Central memory CD8-positive, alpha-beta T cell (primary cell): ENCODE measurements around the gene MSL2.
"Not testable (repeated sequence)": the region's sequence is repeated elsewhere in the genome, so short reads cannot be mapped to it uniquely, and the experiment has no call there.

Experiments
- ATAC-seq: fragments of 150-1000 bp; cut with Tn5 transposase; replicated peaks from 2 replicates; pipeline ENCODE4 v1.10.0; 2022; ENCODE audit warnings: mild to moderate bottlenecking, moderate FRiP score, moderate number of reproducible peaks; ENCODE audit not compliant: poor library complexity, severe bottlenecking; ENCODE audit errors: extremely low read depth
- DNase-seq, 2 donors: peaks; one replicate each; pipeline ENCODE4 v3.0.0; 2021; ENCODE audit warnings: low spot score in 2 of 2
- H3K27ac Mint-ChIP-seq: one replicate; pipeline ENCODE4 v1.8.0; 2022; ENCODE audit warnings: low read depth, mild to moderate bottlenecking, moderate library complexity, mixed read lengths
- H3K27me3 Mint-ChIP-seq: one replicate; pipeline ENCODE4 v1.8.0; 2022; ENCODE audit warnings: mixed read lengths
- H3K36me3 Mint-ChIP-seq: one replicate; pipeline ENCODE4 v1.8.0; 2022; ENCODE audit warnings: mild to moderate bottlenecking, moderate library complexity, mixed read lengths; ENCODE audit not compliant: insufficient read depth
- H3K4me1 Mint-ChIP-seq: one replicate; pipeline ENCODE4 v1.8.0; 2022; ENCODE audit warnings: mixed read lengths
- H3K4me3 Mint-ChIP-seq: one replicate; pipeline ENCODE4 v1.8.0; 2022; ENCODE audit warnings: mild to moderate bottlenecking, moderate library complexity, mixed read lengths
- H3K9me3 Mint-ChIP-seq: one replicate; pipeline ENCODE4 v1.8.0; 2022; ENCODE audit warnings: mixed read lengths

The MSL2 gene

GRCh38 chr3:136186846-136187245, 9.3 kb downstream of the MSL2 start:
- peak overlapping the region; percentile 95 for H3K4me3 Mint-ChIP-seq
- H3K27ac Mint-ChIP-seq = no peak overlapping the region
- peaks cover 89% of the 10 kb centered on the region for H3K4me1 Mint-ChIP-seq
- H3K27me3 Mint-ChIP-seq = no peaks in the 10 kb centered on the region
- H3K9me3 Mint-ChIP-seq = no peaks in the 10 kb centered on the region
- peaks cover 19% of the 10 kb centered on the region for H3K36me3 Mint-ChIP-seq
- ATAC-seq (no peak), DNase-seq (no peak)

- peaks cover 22% of the 10 kb centered on the region for H3K36me3 Mint-ChIP-seq
- peaks cover 84% of the 10 kb centered on the region for H3K4me1 Mint-ChIP-seq
- no peaks in the 10 kb centered on the region for H3K27me3 Mint-ChIP-seq
- peak; percentile 63 for ATAC-seq
- no peak for DNase-seq
- no peak overlapping the region for H3K27ac Mint-ChIP-seq
- no peaks in the 10 kb centered on the region for H3K9me3 Mint-ChIP-seq
- peak overlapping the region; percentile 95 for H3K4me3 Mint-ChIP-seq
Observed at GRCh38 chr3:136186344-136186743, 9.8 kb downstream of the MSL2 start.

- no peak for ATAC-seq
- no peak overlapping the region for H3K4me3 Mint-ChIP-seq
- H3K36me3 Mint-ChIP-seq = peaks cover 20% of the 10 kb centered on the region
- H3K27ac Mint-ChIP-seq = peak overlapping the region; percentile 90
- no peak for DNase-seq
- peaks cover 74% of the 10 kb centered on the region for H3K4me1 Mint-ChIP-seq
- no peaks in the 10 kb centered on the region for H3K27me3 Mint-ChIP-seq
- H3K9me3 Mint-ChIP-seq = no peaks in the 10 kb centered on the region
Observed at GRCh38 chr3:136184703-136185102, 11.4 kb downstream of the MSL2 start.

GRCh38 chr3:136181741-136182140, 14.4 kb downstream of the MSL2 start:
- peaks cover 22% of the 10 kb centered on the region for H3K36me3 Mint-ChIP-seq
- ATAC-seq (no peak), DNase-seq (no peak)
- H3K4me1 Mint-ChIP-seq = peaks cover 59% of the 10 kb centered on the region
- no peaks in the 10 kb centered on the region for H3K9me3 Mint-ChIP-seq
- H3K27me3 Mint-ChIP-seq = no peaks in the 10 kb centered on the region
- peak overlapping the region; percentile 67 for H3K4me3 Mint-ChIP-seq
- peak overlapping the region; percentile 90 for H3K27ac Mint-ChIP-seq

- no peak for DNase-seq
- Mint-ChIP-seq H3K9me3 (no peaks in the 10 kb centered on the region), H3K4me1 (peaks cover 38% of the 10 kb centered on the region), H3K27ac (no peak overlapping the region), H3K27me3 (no peaks in the 10 kb centered on the region), H3K36me3 (peaks cover 23% of the 10 kb centered on the region), H3K4me3 (peak overlapping the region; percentile 48)
- no peak for ATAC-seq
Observed at GRCh38 chr3:136177876-136178275, 18.3 kb downstream of the MSL2 start.

GRCh38 chr3:136173939-136174490, 22.1 kb downstream of the MSL2 start:
- Mint-ChIP-seq H3K36me3 (peaks cover 6% of the 10 kb centered on the region), H3K9me3 (no peaks in the 10 kb centered on the region), H3K27me3 (no peaks in the 10 kb centered on the region), H3K4me1 (peaks cover 27% of the 10 kb centered on the region), H3K4me3 (no peak overlapping the region), H3K27ac (no peak overlapping the region)
- ATAC-seq (no peak), DNase-seq (no peak)

- H3K36me3 Mint-ChIP-seq = peaks cover 6% of the 10 kb centered on the region
- H3K4me3 Mint-ChIP-seq = no peak overlapping the region
- no peak for ATAC-seq
- no peaks in the 10 kb centered on the region for H3K27me3 Mint-ChIP-seq
- H3K9me3 Mint-ChIP-seq = no peaks in the 10 kb centered on the region
- H3K4me1 Mint-ChIP-seq = peaks cover 37% of the 10 kb centered on the region
- no peak for DNase-seq
- H3K27ac Mint-ChIP-seq = no peak overlapping the region
Observed at GRCh38 chr3:136171097-136171542, 25.0 kb downstream of the MSL2 start.

- not testable (repeated sequence) for DNase-seq, H3K36me3 Mint-ChIP-seq, H3K27me3 Mint-ChIP-seq, ATAC-seq, H3K9me3 Mint-ChIP-seq
- Mint-ChIP-seq H3K4me3 (peak overlapping the region; percentile 50), H3K27ac (peak overlapping the region; percentile 61), H3K4me1 (peaks cover 56% of the 10 kb centered on the region)
Observed at GRCh38 chr3:136168236-136168635, 27.9 kb downstream of the MSL2 start.

- Mint-ChIP-seq H3K27ac (peak overlapping the region; percentile 51), H3K9me3 (no peaks in the 10 kb centered on the region), H3K4me3 (no peak overlapping the region), H3K4me1 (peaks cover 70% of the 10 kb centered on the region), H3K36me3 (peaks cover 8% of the 10 kb centered on the region), H3K27me3 (no peaks in the 10 kb centered on the region)
- ATAC-seq = no peak
- DNase-seq = no peak
Observed at GRCh38 chr3:136166507-136166906, 29.6 kb downstream of the MSL2 start.

GRCh38 chr3:136163607-136164006, 32.5 kb downstream of the MSL2 start:
- not testable (repeated sequence) for H3K9me3 Mint-ChIP-seq, ATAC-seq, H3K27me3 Mint-ChIP-seq, DNase-seq
- Mint-ChIP-seq H3K4me1 (peaks cover 80% of the 10 kb centered on the region), H3K27ac (peak overlapping the region; percentile 68), H3K4me3 (peak overlapping the region; percentile 2), H3K36me3 (peaks cover 13% of the 10 kb centered on the region)

GRCh38 chr3:136162322-136162721, 33.8 kb downstream of the MSL2 start:
- no peaks in the 10 kb centered on the region for H3K27me3 Mint-ChIP-seq
- peaks cover 80% of the 10 kb centered on the region for H3K4me1 Mint-ChIP-seq
- DNase-seq = no peak
- no peak overlapping the region for H3K4me3 Mint-ChIP-seq
- H3K9me3 Mint-ChIP-seq = no peaks in the 10 kb centered on the region
- peak overlapping the region; percentile 35 for H3K27ac Mint-ChIP-seq
- H3K36me3 Mint-ChIP-seq = peaks cover 11% of the 10 kb centered on the region
- ATAC-seq = no peak

- Mint-ChIP-seq H3K27ac (peak overlapping the region; percentile 25), H3K9me3 (no peaks in the 10 kb centered on the region), H3K4me1 (peaks cover 75% of the 10 kb centered on the region), H3K36me3 (peaks cover 13% of the 10 kb centered on the region), H3K27me3 (no peaks in the 10 kb centered on the region), H3K4me3 (no peak overlapping the region)
- ATAC-seq (no peak), DNase-seq (no peak)
Observed at GRCh38 chr3:136161516-136161915, 34.6 kb downstream of the MSL2 start.

- Mint-ChIP-seq H3K36me3 (peaks cover 41% of the 10 kb centered on the region), H3K4me1 (peaks cover 81% of the 10 kb centered on the region)
Observed at GRCh38 chr3:136152963-136153362, 43.2 kb downstream of the MSL2 start.

More at GRCh38 chr3:136152963-136153362, 43.2 kb downstream of the MSL2 start:
- H3K4me3 Mint-ChIP-seq = peak overlapping the region; percentile 3
- H3K27me3 Mint-ChIP-seq = no peaks in the 10 kb centered on the region
- H3K9me3 Mint-ChIP-seq = no peaks in the 10 kb centered on the region
- no peak for DNase-seq
- ATAC-seq = no peak
- H3K27ac Mint-ChIP-seq = peak overlapping the region; percentile 55
